ENCODE measurements around the gene IGF2BP3. TPM values are rescaled to one million over a fixed set of nuclear protein-coding genes. Genes with fewer than 3 reads are reported as not detected.

Gene IGF2BP3
- total and polyA plus RNA-seq, 2 donors (not counting 3 experiments of a cell fraction or from before 2014, with no cell fraction given): 41.2 to 111 TPM

GRCh38 chr7:23373151-23374004, 96.9 kb downstream of the IGF2BP3 start:
- DNase-seq (ENCODE audit: low read depth, low spot score) (peak; percentile 92), FAIRE-seq (peak; percentile 76)
- Histone ChIP-seq H4K20me1 (replicated peaks; ENCODE audit: control insufficient read depth, extremely low read depth, insufficient read depth, low read length) (no peaks in the 10 kb centered on the region), H2AFZ (ENCODE audit: low read depth, low read length) (no peak overlapping the region), H3K79me2 (ENCODE audit: control insufficient read depth, insufficient read depth, low read length) (peaks cover 62% of the 10 kb centered on the region), H3K36me3 (ENCODE audit: control insufficient read depth in 2 of 2, extremely low read depth in 1 of 2, insufficient read depth in 2 of 2, low read length in 2 of 2) (no peaks in the 10 kb centered on the region), H3K9me1 (replicated peaks; ENCODE audit: control insufficient read depth, extremely low read depth, insufficient read depth, low read length) (no peaks in the 10 kb centered on the region), H3K4me3 (replicated peaks in 1 of 3; ENCODE audit: insufficient read depth in 1 of 3, low read depth in 1 of 3, low read length in 3 of 3) (no peak overlapping the region), H3K4me2 (ENCODE audit: insufficient read depth, low read length) (peak overlapping the region; percentile 27), H3K27me3 (ENCODE audit: control insufficient read depth in 2 of 2, insufficient read depth in 2 of 2, low read length in 2 of 2) (no peaks in the 10 kb centered on the region), H3K27ac (ENCODE audit: insufficient read depth, low read depth, low read length) (peak overlapping the region; percentile 69), H3K4me1 (ENCODE audit: control insufficient read depth, extremely low read depth, insufficient read depth, low read length) (peaks cover 55% of the 10 kb centered on the region), H3K9ac (replicated peaks; ENCODE audit: extremely low read depth, insufficient read depth, low read length) (peak overlapping the region; percentile 20), H3K9me3 (replicated peaks; ENCODE audit: control insufficient read depth, insufficient read depth, low read length) (no peaks in the 10 kb centered on the region)
- intact Hi-C loops (cut with micrococcal nuclease): loop anchor here (1.0 to 2.0 kb wide), 4 partner anchors 16 to 97 kb away; partner anchors contain the start of gene IGF2BP3
- CTCF ChIA-PET: interaction anchor here (1.0 to 2.9 kb wide), 5 partner anchors 15 to 100 kb away, joined by 3 to 12 read pairs (median 4); no protein-coding TSS in a partner anchor
- dilution Hi-C loops (cut with MboI; ENCODE audit: extremely low pct_ligation_motif_present, low sequenced_read_pairs): no loop called here
- BruUV-seq (replicated peaks): no TSS peak
- TF ChIP-seq JUN (IDR thresholded peaks at IDR 0.05; ENCODE audit: borderline replicate concordance, insufficient read depth, insufficient read length, low read depth) (peak; percentile 72), POLR2A (IDR thresholded peaks at IDR 0.05; ENCODE audit: low read depth, low read length) (peak; percentile 39), MYC (IDR thresholded peaks at IDR 0.05; ENCODE audit: low read depth, low read length) (no peak), FOS (IDR thresholded peaks at IDR 0.05; ENCODE audit: borderline replicate concordance, insufficient read depth, low read length) (peak; percentile 93), POLR2AphosphoS5 (IDR thresholded peaks at IDR 0.05; ENCODE audit: insufficient read depth, low read depth, low read length) (peak; percentile 53), EZH2 (IDR thresholded peaks at IDR 0.05; ENCODE audit: borderline replicate concordance, low read depth, low read length, severe bottlenecking) (no peak), GATA2 (IDR thresholded peaks at IDR 0.05; ENCODE audit: insufficient read depth, insufficient read length, low read depth, low read length) (peak; percentile 45)
- POLR2A ChIA-PET: no interaction called here

All from endothelial cell of umbilical vein (primary cell).